ENCODE measurements around the gene RIPK1. TPM values are rescaled to one million over a fixed set of nuclear protein-coding genes. Genes with fewer than 3 reads are reported as not detected.

Gene RIPK1
- total and polyA plus RNA-seq, 9 of the 15 experiments (the other 6 are each of a cell fraction or from before 2014, with no cell fraction given): 3.8 to 24.9 (median 17.7) TPM

GRCh38 chr6:3135668-3136291 lies 67.5 kb downstream of the RIPK1 start:
- H3K36me3 ChIP-seq (ENCODE audit: control insufficient read depth, insufficient read depth, low read length): peaks cover 6% of the 10 kb centered on the region; the same call in 1 of the 3 replicates
- in situ Hi-C loops (cut with MboI) (no loop called here), intact Hi-C loops (cut with micrococcal nuclease) (no loop called here)
- POLR2A ChIA-PET: interaction anchor here (0.6 to 1.2 kb wide), 2 partner anchors 21 to 126 kb away, joined by 3 to 4 read pairs; partner anchors contain the start of gene TUBB2A
- no peaks in the 10 kb centered on the region for H3K9me3 ChIP-seq (replicated peaks; ENCODE audit: control insufficient read depth, insufficient read depth, low read depth, low read length)
- no peak for FAIRE-seq
- no peaks in the 10 kb centered on the region for H3K27me3 ChIP-seq (ENCODE audit: control insufficient read depth in 2 of 2, insufficient read depth in 2 of 2, low read length in 2 of 2)
- H3K79me2 ChIP-seq (ENCODE audit: control insufficient read depth, insufficient read depth, low read length): no peaks in the 10 kb centered on the region
- WGBS (ENCODE audit: insufficient coverage, low coverage, missing lambda C conversion rate): 69% methylated on average over 13 of the region's 13 CpGs
- H3K27ac ChIP-seq (ENCODE audit: extremely low read depth, low read depth, low read length): no peak overlapping the region
- H3K4me2 ChIP-seq (ENCODE audit: insufficient read depth, low read length): no peak overlapping the region
- H3K4me1 ChIP-seq (replicated peaks in 1 of 2; ENCODE audit: control insufficient read depth in 2 of 2, insufficient read depth in 2 of 2, low read length in 2 of 2): peaks cover 0 to 17% of the 10 kb centered on the region in 2 experiments; a peak in 3 of 5 replicates
- no peak for ATAC-seq
- BruUV-seq (replicated peaks): no TSS peak
- CTCF ChIA-PET (ENCODE audit: low intra/inter-chr PET ratio): no interaction called here
- H4K20me1 ChIP-seq (replicated peaks; ENCODE audit: control insufficient read depth, insufficient read depth, low read length): no peaks in the 10 kb centered on the region
- H2AFZ ChIP-seq (ENCODE audit: low read depth, low read length): no peak overlapping the region
- no peak overlapping the region; a peak in 1 of 4 replicates for H3K9ac ChIP-seq (ENCODE audit: insufficient read depth in 1 of 2, low read depth in 2 of 2, low read length in 2 of 2)
- no peak for DNase-seq (ENCODE audit: extremely low read depth in 1 of 4, low spot score in 3 of 4)
- H3K9me1 ChIP-seq (ENCODE audit: control insufficient read depth, insufficient read depth, low read length): no peaks in the 10 kb centered on the region
- H3K4me3 ChIP-seq: no peak overlapping the region
- no peak for TF ChIP-seq ZNF212 (CRISPR knock-in tag; IDR thresholded peaks at IDR 0.05)
- TF ChIP-seq POLR2AphosphoS5 (IDR thresholded peaks at IDR 0.05; ENCODE audit: control insufficient read depth, insufficient read depth, low read depth, low read length): no peak
- no peak for TF ChIP-seq FUS (optimal IDR thresholded peaks at IDR 0.05; ENCODE audit: low read depth, low read length)
- no peak for TF ChIP-seq AFF4 (CRISPR knock-in tag; IDR thresholded peaks at IDR 0.05)
- TF ChIP-seq RBFOX2 (IDR thresholded peaks at IDR 0.05; ENCODE audit: low read depth, low read length): no peak
- TF ChIP-seq ZNF512 (tag; IDR thresholded peaks at IDR 0.05): no peak
- TF ChIP-seq SIN3A (IDR thresholded peaks at IDR 0.05; ENCODE audit: borderline replicate concordance in 2 of 2, control insufficient read depth in 1 of 2, low read depth in 2 of 2, low read length in 2 of 2): no peak
- no peak for TF ChIP-seq BRF2 (IDR thresholded peaks at IDR 0.05; ENCODE audit: borderline replicate concordance, insufficient read depth, insufficient read length)
- TF ChIP-seq FOXA1 (IDR thresholded peaks at IDR 0.05; ENCODE audit: borderline replicate concordance): no peak
- no peak for TF ChIP-seq DMBX1 (CRISPR knock-in tag; IDR thresholded peaks at IDR 0.05; ENCODE audit: borderline replicate concordance)
- TF ChIP-seq ZNF324 (CRISPR knock-in tag; IDR thresholded peaks at IDR 0.05): no peak
- TF ChIP-seq KLF13 (tag; IDR thresholded peaks at IDR 0.05; ENCODE audit: borderline replicate concordance, low read depth): no peak
- no peak for TF ChIP-seq YY1 (IDR thresholded peaks at IDR 0.05; ENCODE audit: borderline replicate concordance in 1 of 3, control insufficient read depth in 1 of 3, extremely low read depth in 1 of 3, insufficient read depth in 3 of 3, insufficient read length in 1 of 3, insufficient replicate concordance in 2 of 3, low read depth in 1 of 3, low read length in 2 of 3)
